HCT116 (cell line): ENCODE data around the gene MMS19. TPM values are rescaled to one million over a fixed set of nuclear protein-coding genes. Genes with fewer than 3 reads are reported as not detected.

Experiments used
- ATAC-seq: fragments of 200-7000 bp; cut with Tn5 transposase; 2 replicates; pipeline ENCODE4 v1.9.1; 2020; ENCODE audit warnings: mild to moderate bottlenecking, moderate library complexity
- BruUV-seq: library from RNA; stranded (reverse); fragments of 400-500 nt; replicated peaks from 2 replicates; lab custom pipeline; 2021; lab: Mats Ljungman, UMichigan
- CTCF ChIA-PET: fragments of 300-600 bp; sonication (Branson Sonifier 250); formaldehyde crosslinking; loops from one replicate; lab custom pipeline; 2021; ENCODE audit warnings: antibody characterized with exemption; lab: Charles Lee
- POLR2A ChIA-PET: fragments of 300-600, 350-600 bp; sonication (Branson Sonifier 250); formaldehyde crosslinking; loops from one replicate; lab custom pipeline; 2021; ENCODE audit warnings: antibody characterized with exemption; lab: Charles Lee
- RAD21 ChIA-PET, 2 experiments: fragments of 300-600 bp; sonication (Branson Sonifier 250); formaldehyde crosslinking; loops; one replicate each; lab custom pipeline; 2023; ENCODE audit warnings: low total read pairs in 2 of 2; ENCODE audit not compliant: uncharacterized antibody in 2 of 2, unreplicated experiment in 2 of 2, low non-redundant PET in 1 of 2; lab: Charles Lee
- DNase-seq: peaks from one replicate; pipeline ENCODE4 v3.0.0-alpha.2; 2010; ENCODE audit warnings: low read depth, low spot score
- H2AFZ ChIP-seq: fragments of 200-600 bp; shearing (Covaris generic), sonication (generic); 2 replicates; pipeline ENCODE4 v1.6.1; 2017; ENCODE audit warnings: low read depth, mixed run types, mixed read lengths, antibody characterized with exemption, low read length; ENCODE audit not compliant: poor library complexity, severe bottlenecking
- H3K27ac ChIP-seq: 2 replicates; pipeline ENCODE4 v1.5.1; 2012; ENCODE audit warnings: low read depth, low read length
- H3K27me3 ChIP-seq: fragments of 200-600 bp; sonication (generic); 2 replicates; pipeline ENCODE4 v1.6.1; 2016; ENCODE audit warnings: mixed run types, low read length, mixed read lengths; ENCODE audit not compliant: insufficient read depth
- H3K36me3 ChIP-seq, 2 experiments: fragments of 200-500 bp in 1 of 2; fragments of 200-600 bp in 1 of 2; sonication (Bioruptor generic) in 1 of 2; sonication (generic) in 1 of 2; 2 replicates each; pipeline versions ENCODE4 v1.5.1 to v1.6.1; 2014 to 2016; ENCODE audit warnings: low read length in 2 of 2, inconsistent platforms in 1 of 2, mixed read lengths in 1 of 2, mixed run types in 1 of 2; ENCODE audit not compliant: insufficient read depth in 2 of 2, control insufficient read depth in 1 of 2
- H3K4me1 ChIP-seq, 2 experiments: fragments of 200-600 bp in 1 of 2; sonication (generic) in 1 of 2; 2 replicates each; pipeline versions ENCODE4 v1.5.1 to v1.6.1; 2012 to 2017; ENCODE audit warnings: low read length in 2 of 2, inconsistent platforms in 1 of 2, mild to moderate bottlenecking in 1 of 2, mixed read lengths in 1 of 2, mixed run types in 1 of 2, moderate library complexity in 1 of 2; ENCODE audit not compliant: insufficient read depth in 2 of 2, control insufficient read depth in 1 of 2
- H3K4me2 ChIP-seq: fragments of 200-600 bp; sonication (generic); 2 replicates; pipeline ENCODE4 v1.6.1; 2017; ENCODE audit warnings: mixed run types, low read length, mixed read lengths
- H3K4me3 ChIP-seq, 2 experiments: fragments of 200-600 bp in 1 of 2; sonication (generic) in 1 of 2; replicated peaks in 1 of 2; 2 replicates each; pipeline ENCODE4 v1.5.1; 2011 to 2016; ENCODE audit warnings: low read length in 2 of 2, control low read depth in 1 of 2, low read depth in 1 of 2, mild to moderate bottlenecking in 1 of 2, mixed read lengths in 1 of 2, mixed run types in 1 of 2
- H3K79me2 ChIP-seq: fragments of 200-600 bp; sonication (generic); 2 replicates; pipeline ENCODE4 v1.6.1; 2017; ENCODE audit warnings: mild to moderate bottlenecking, mixed run types, low read length, moderate library complexity, mixed read lengths; ENCODE audit not compliant: insufficient read depth
- H3K9ac ChIP-seq: fragments of 200-600 bp; sonication (generic); 2 replicates; pipeline ENCODE4 v1.6.1; 2016; ENCODE audit warnings: low read length, mixed read lengths
- H3K9me2 ChIP-seq: fragments of 200-600 bp; sonication (generic), shearing (Covaris generic); 2 replicates; pipeline ENCODE4 v1.6.1; 2017; ENCODE audit warnings: mixed run types, mild to moderate bottlenecking, moderate library complexity; ENCODE audit not compliant: insufficient read depth
- H3K9me3 ChIP-seq, 2 experiments: fragments of 200-500 bp in 1 of 2; fragments of 200-600 bp in 1 of 2; sonication (Bioruptor generic) in 1 of 2; sonication (generic) in 1 of 2; 2 replicates each; pipeline ENCODE4 v1.6.1; 2014 to 2017; ENCODE audit warnings: low read length in 2 of 2, mixed read lengths in 2 of 2, inconsistent platforms in 1 of 2, low read depth in 1 of 2, mild to moderate bottlenecking in 1 of 2, mixed run types in 1 of 2, moderate library complexity in 1 of 2; ENCODE audit not compliant: control insufficient read depth in 1 of 2, insufficient read depth in 1 of 2
- H4K20me1 ChIP-seq: fragments of 200-600 bp; sonication (generic), shearing (Covaris generic); 2 replicates; pipeline ENCODE4 v1.6.1; 2017; ENCODE audit warnings: mixed run types, mild to moderate bottlenecking, moderate library complexity; ENCODE audit not compliant: insufficient read depth
- ATF3 ChIP-seq: IDR thresholded peaks from 2 replicates; pipeline ENCODE4 v1.6.1; 2012
- CBX3 ChIP-seq: IDR thresholded peaks from 2 replicates; pipeline ENCODE4 v1.6.1; 2012; ENCODE audit warnings: low read depth
- CEBPB ChIP-seq: IDR thresholded peaks from 2 replicates; pipeline ENCODE4 v1.6.1; 2012; ENCODE audit warnings: low read depth
- EZH2 ChIP-seq: fragments of 200-600 bp; sonication (generic); IDR thresholded peaks from 2 replicates; pipeline ENCODE4 v1.6.1; 2017; ENCODE audit warnings: antibody characterized with exemption, mixed run types
- EZH2phosphoT487 ChIP-seq: fragments of 200-600 bp; IDR thresholded peaks from 2 replicates; pipeline ENCODE4 v1.6.1; 2018; ENCODE audit warnings: antibody characterized with exemption, borderline replicate concordance
- JUND ChIP-seq: IDR thresholded peaks from 2 replicates; pipeline ENCODE4 v1.6.1; 2012
- MAX ChIP-seq: IDR thresholded peaks from 2 replicates; pipeline ENCODE4 v1.6.1; 2012
- POLR2A ChIP-seq: IDR thresholded peaks from 2 replicates; pipeline ENCODE4 v1.7.0; 2011; ENCODE audit warnings: borderline replicate concordance; ENCODE audit not compliant: insufficient read depth, insufficient read length; ENCODE audit errors: extremely low read depth
- POLR2AphosphoS5 ChIP-seq: IDR thresholded peaks from 2 replicates; pipeline ENCODE4 v1.6.1; 2011; ENCODE audit warnings: mild to moderate bottlenecking, low read depth, low read length, moderate library complexity
- SIN3A ChIP-seq: IDR thresholded peaks from 2 replicates; pipeline ENCODE4 v1.6.1; 2012; ENCODE audit warnings: low read depth
- SRF ChIP-seq: IDR thresholded peaks from 2 replicates; pipeline ENCODE4 v1.6.1; 2012; ENCODE audit warnings: low read depth
- YY1 ChIP-seq: IDR thresholded peaks from 2 replicates; pipeline ENCODE4 v1.6.1; 2011; ENCODE audit warnings: low read length, low read depth, moderate library complexity, mild to moderate bottlenecking; ENCODE audit not compliant: insufficient replicate concordance; ENCODE audit errors: extremely low read depth
- ZBTB33 ChIP-seq: IDR thresholded peaks from 2 replicates; pipeline ENCODE4 v1.6.1; 2011; ENCODE audit warnings: mild to moderate bottlenecking, low read length, moderate library complexity; ENCODE audit not compliant: insufficient replicate concordance; ENCODE audit errors: extremely low read depth
- ZFX ChIP-seq: fragments of 450-650 bp; IDR thresholded peaks from 2 replicates; pipeline ENCODE4 v1.6.1; 2017
- ZNF274 ChIP-seq: fragments of 200-500 bp; sonication (Bioruptor generic); IDR thresholded peaks from 2 replicates; pipeline ENCODE4 v1.6.1; 2014; ENCODE audit warnings: mild to moderate bottlenecking, low read depth, low read length, inconsistent platforms
- intact Hi-C: fragments of 100-400 bp; cut with micrococcal nuclease; formaldehyde crosslinking; loops from 2 replicates; pipeline ENCODE4 v1.10.0; 2022
- total RNA-seq: library from RNA; stranded (reverse); gene quantifications from one replicate; pipeline ENCODE4 v1.2.1, GENCODE V29; 2021; ENCODE audit not compliant: unreplicated experiment

Gene MMS19
- total RNA-seq, 1 experiment from 2014 or later: 101 TPM

- Histone ChIP-seq H3K9me2 (no peaks in the 10 kb centered on the region), H3K4me3 (no peak overlapping the region), H3K9ac (no peak overlapping the region), H3K27me3 (no peaks in the 10 kb centered on the region), H3K79me2 (peaks cover 19% of the 10 kb centered on the region), H3K4me1 (no peaks in the 10 kb centered on the region; a peak in 1 of 4 replicates), H2AFZ (no peak overlapping the region), H3K4me2 (no peak overlapping the region), H3K27ac (no peak overlapping the region), H3K36me3 (peaks cover 28 to 42% of the 10 kb centered on the region in 2 experiments), H4K20me1 (peaks cover 6% of the 10 kb centered on the region; the same call in 1 of the 2 replicates), H3K9me3 (no peaks in the 10 kb centered on the region)
- DNase-seq (no peak), ATAC-seq (no peak)
- RAD21 ChIA-PET: no interaction called here
- no TSS peak for BruUV-seq
- CTCF ChIA-PET: no interaction called here
- TF ChIP-seq EZH2 (no peak), POLR2AphosphoS5 (0 out of 2 replicates have a peak, but pooled peaks have one; percentile 11)
- POLR2A ChIA-PET: no interaction called here
- intact Hi-C loops: no loop called here
Observed at GRCh38 chr10:97435211-97435610, 63.0 kb downstream of the MMS19 start.

DNA sequence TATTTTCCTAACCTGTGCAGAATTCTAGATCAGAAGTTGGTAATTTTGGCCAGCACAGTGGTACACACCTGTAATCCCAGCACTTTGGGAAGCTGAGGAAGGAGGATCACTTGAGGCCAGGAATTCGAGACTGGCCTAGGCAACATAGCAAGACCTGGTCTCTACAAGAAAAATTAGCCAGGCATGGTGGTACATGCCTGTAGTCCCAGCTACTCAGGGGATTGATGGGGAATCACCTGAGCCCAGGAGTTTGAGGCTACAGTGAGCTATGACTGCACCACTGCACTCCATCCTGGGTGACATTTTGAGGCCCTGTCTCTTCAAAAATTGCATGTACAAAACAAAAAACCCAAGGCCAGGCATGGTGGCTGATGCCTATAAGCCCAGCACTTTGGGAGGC is 63.7 kb downstream of the MMS19 start:
- DNase-seq (no peak), ATAC-seq (peak; percentile 12; the same call in 1 of the 2 replicates)
- Histone ChIP-seq H3K27ac (no peak overlapping the region), H3K79me2 (peaks cover 26% of the 10 kb centered on the region), H3K4me2 (no peak overlapping the region), H3K4me3 (no peak overlapping the region), H3K9ac (no peak overlapping the region), H2AFZ (no peak overlapping the region), H4K20me1 (peaks cover 10% of the 10 kb centered on the region; the same call in 1 of the 2 replicates), H3K27me3 (no peaks in the 10 kb centered on the region), H3K4me1 (no peaks in the 10 kb centered on the region; a peak in 2 of 4 replicates), H3K9me2 (no peaks in the 10 kb centered on the region), H3K36me3 (peaks cover 33 to 45% of the 10 kb centered on the region in 2 experiments), H3K9me3 (no peaks in the 10 kb centered on the region)
- ChIA-PET CTCF (no interaction called here), POLR2A (interaction anchor here (0.9 to 1.0 kb wide), 2 partner anchors 20 to 22 kb away, joined by 3 read pairs; no protein-coding TSS in a partner anchor), RAD21 (no interaction called here)
- intact Hi-C loops: no loop called here
- TF ChIP-seq JUND: no peak
- no peak for TF ChIP-seq CEBPB
- TF ChIP-seq ZFX: no peak
- TF ChIP-seq ZNF274: no peak
- no peak for TF ChIP-seq SRF
- no peak for TF ChIP-seq MAX
- TF ChIP-seq CBX3: no peak
- TF ChIP-seq ZBTB33: no peak
- TF ChIP-seq ATF3: no peak
- TF ChIP-seq YY1: no peak
- TF ChIP-seq EZH2phosphoT487: no peak
- TF ChIP-seq POLR2A: no peak
- no peak for TF ChIP-seq POLR2AphosphoS5
- no peak for TF ChIP-seq SIN3A
- BruUV-seq: no TSS peak
